Stimulated activated CD4-positive, alpha-beta T cell treated with anti-CD3 and anti-CD28 coated beads, Interleukin-15, amount 100 ng/mL, for 1 hour (primary cell): Measurements from ENCODE around the gene RAPH1.

Experiments
- DNase-seq, 2 donors: peaks; one replicate each; pipeline ENCODE4 v3.0.0-alpha.2; 2020; ENCODE audit warnings: low read depth in 1 of 2, low spot score in 1 of 2

The RAPH1 gene, protein sequence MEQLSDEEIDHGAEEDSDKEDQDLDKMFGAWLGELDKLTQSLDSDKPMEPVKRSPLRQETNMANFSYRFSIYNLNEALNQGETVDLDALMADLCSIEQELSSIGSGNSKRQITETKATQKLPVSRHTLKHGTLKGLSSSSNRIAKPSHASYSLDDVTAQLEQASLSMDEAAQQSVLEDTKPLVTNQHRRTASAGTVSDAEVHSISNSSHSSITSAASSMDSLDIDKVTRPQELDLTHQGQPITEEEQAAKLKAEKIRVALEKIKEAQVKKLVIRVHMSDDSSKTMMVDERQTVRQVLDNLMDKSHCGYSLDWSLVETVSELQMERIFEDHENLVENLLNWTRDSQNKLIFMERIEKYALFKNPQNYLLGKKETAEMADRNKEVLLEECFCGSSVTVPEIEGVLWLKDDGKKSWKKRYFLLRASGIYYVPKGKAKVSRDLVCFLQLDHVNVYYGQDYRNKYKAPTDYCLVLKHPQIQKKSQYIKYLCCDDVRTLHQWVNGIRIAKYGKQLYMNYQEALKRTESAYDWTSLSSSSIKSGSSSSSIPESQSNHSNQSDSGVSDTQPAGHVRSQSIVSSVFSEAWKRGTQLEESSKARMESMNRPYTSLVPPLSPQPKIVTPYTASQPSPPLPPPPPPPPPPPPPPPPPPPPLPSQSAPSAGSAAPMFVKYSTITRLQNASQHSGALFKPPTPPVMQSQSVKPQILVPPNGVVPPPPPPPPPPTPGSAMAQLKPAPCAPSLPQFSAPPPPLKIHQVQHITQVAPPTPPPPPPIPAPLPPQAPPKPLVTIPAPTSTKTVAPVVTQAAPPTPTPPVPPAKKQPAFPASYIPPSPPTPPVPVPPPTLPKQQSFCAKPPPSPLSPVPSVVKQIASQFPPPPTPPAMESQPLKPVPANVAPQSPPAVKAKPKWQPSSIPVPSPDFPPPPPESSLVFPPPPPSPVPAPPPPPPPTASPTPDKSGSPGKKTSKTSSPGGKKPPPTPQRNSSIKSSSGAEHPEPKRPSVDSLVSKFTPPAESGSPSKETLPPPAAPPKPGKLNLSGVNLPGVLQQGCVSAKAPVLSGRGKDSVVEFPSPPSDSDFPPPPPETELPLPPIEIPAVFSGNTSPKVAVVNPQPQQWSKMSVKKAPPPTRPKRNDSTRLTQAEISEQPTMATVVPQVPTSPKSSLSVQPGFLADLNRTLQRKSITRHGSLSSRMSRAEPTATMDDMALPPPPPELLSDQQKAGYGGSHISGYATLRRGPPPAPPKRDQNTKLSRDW

DNA sequence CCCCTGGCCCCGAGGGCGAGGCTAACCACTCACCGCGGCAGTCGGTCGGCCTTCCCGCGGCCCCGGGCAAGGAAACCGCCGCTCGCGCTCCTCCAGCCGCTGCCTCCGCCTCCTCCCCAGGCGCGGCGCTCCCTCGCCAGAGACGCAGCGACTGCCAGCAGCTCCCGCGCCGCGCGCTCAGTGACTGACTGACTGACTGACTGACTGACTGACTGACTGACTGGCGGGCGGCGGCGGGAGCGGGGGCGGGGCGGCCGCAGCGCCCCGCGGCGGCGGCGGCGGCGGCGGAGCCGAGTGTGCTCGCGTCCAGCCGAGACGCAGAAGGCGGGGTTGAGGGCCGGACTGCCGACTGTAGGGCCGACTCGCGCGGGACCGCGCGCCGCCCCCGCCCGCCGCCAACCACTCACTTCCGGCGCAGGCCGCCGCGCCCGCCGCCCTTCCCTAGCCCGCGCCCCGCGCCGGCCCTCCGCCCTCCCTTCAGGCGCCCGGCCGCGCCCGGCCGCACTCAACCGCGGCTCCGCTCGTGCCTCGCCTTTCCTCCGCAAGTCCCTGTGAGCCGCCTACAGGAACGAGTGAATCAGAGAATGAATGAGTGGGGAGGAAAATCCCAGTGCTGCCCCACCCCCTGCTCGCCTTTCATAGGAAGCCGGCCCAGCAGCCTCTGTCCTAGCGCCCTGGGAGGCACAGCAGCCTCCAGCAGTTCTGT, at the start of gene RAPH1:
RAPH1 (minus strand) TSS at position 224 of the 706 bp plus-strand sequence. CDS start 39,948 bp downstream, outside the sequence.
- DNase-seq = peak; percentile 2 to 52

DNA sequence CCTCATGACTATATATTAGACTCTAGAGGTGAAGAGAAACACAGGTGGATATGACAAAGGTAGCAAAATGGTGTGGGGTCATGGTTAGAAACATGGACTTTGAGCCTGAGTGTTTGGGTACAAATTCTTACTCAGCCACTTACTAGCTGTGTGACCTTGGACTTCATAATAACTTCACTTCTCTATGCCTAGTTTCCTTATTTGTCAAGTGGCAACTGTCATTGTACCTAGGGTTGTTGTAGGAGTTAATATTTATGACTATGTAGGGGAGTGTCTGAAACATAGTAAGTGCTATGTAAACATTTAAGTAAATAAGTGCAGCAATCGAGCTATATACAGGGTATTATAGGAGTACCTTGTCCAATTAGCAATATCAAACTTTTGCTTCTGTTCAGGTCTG, 49.7 kb upstream of the RAPH1 start:
- DNase-seq = no peak

DNA sequence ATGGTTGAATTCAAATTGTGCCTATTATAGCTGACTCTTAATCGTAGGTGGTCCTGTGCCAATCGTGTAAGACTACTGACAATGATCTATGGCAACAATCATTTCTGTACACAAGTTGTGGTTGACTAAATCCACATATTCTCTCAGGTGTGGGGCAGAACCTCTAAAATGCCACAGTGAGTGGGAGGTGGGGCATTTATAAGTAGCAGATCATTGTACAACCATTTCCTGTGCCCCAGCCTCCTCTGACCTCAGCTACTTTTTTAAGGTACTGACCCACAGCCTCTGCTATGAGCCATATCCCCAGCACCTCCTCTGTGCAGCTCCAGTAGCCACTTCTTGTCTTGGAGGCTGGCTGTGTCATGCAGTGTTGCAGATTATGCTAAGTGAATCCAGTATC, 48.6 kb upstream of the RAPH1 start:
- DNase-seq = no peak

DNA sequence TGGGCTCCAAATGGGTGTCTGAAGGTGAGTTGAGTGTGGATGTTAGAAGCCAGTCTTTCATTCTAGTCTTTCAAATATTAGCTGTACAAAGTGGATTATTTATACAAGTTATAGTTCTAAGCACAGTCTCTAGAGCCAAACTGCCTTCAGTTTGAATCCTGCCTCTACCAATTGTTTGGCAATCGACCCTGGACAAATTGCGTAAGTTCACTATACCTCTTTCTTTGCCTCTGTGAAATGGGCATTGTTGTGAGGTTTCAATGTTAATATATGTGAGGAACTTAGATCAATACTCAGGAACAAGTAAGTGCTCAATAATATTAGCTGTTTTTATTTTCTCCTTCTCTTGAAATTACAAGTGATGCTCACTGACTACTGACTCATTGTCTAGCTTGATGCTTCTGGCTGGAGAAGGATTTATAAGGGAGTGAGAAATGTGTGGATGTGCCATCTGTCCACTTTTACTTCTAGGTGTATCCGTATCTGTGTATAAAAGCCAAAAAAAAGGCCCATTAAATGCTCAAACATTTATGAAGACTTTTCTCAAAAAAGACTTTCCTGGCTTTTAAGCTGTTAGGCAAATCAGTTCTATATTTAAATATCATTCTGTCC, 48.1 kb upstream of the RAPH1 start:
- DNase-seq = no peak

DNA sequence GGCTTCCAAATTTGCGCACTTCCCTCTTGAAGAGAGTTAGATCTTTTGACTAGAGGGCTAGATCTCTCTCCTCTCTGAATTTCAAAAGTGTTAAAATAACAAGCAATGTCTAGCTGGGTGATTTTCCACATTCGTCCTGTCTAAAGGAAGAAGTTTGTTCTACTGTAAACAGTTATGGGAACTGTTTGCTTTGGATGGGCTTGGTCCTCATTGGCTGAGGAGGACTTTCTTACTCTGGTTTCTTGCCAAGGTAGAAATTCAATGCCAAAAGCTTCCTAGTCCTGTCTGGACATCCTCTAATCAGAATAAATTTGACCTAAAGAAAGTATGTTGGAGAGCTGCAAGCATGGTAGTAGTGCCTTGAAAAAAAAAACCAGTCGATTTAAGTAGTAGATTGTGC, 47.4 kb upstream of the RAPH1 start:
- DNase-seq = no peak

DNA sequence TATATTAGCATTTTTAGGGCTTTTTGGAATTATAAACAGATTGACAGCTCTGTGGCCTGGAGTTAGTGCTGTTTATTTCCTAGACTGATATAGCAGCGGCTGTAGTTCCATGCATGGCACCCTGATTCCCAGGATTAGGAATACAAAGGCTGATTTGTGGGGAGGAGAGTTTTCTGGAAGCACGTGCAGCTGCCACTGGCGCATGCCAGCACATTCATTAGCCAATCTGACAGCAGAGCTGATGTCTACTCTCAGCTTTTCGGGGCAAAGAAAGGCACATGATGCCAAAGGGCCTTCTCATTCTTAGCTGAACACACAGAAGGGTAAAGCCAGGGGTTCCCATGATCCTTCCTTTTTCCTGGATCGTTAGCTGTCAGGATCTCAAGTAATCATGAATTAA, 45.7 kb upstream of the RAPH1 start:
- DNase-seq = no peak

DNA sequence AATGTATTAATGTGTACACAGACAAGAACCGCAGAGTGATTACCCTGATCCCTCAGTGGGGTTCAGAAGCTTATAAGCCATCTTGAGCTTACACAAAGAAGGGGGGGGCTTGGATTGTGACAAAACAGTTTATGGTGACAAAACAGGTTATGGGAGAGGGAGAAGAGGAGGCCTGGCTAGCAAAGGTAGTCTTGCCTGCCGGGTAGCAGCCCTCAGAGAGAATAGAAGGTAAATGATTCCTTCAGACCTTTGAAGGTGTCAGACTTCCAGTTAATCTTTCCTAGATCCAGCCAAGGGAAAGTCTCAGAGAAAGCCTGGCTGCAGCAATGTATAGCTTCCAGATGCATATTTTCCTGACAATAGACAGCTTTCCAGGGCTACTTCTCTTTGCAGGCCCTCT, 44.6 kb upstream of the RAPH1 start:
- DNase-seq = no peak

DNA sequence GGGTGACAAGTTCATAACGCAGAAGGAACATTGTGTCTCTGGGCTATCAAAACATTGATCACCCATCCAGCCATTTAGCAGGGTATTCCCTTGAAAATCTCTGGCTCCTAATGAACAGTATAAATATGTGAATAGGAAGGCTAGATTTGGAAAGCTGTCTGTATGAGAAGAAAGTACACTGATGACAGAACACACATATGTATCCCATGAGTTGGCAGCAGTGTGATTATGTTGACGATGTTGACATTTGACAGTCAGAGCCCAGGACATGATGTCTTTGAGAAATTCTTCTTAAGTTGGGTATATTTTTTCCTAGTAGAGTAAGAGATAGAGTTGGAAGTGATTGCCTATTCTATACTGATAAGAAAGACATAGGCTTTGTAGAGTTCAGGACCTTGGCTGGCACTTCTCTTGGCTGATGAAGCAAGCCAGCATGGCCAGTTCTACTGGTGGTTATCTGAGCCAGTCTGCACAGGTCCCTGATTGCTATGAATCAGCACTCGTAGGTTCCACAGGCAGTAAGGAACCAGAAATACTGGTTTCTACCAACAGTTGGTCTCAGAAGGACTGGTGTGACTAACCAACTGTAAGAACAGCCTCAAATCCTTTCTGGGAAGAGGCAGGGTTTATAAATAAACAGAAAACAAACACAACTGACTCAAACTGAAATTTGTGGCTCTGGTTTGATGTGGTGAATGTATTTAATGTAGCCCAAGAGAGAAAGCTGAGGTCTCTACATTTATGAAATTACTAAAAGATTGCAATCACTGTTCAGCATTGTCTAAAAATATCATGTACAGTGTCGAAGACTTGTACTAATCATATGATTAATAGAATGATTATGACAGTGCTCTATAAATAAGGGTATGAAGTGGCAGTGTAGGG, 43.9 kb upstream of the RAPH1 start:
- DNase-seq = no peak

DNA sequence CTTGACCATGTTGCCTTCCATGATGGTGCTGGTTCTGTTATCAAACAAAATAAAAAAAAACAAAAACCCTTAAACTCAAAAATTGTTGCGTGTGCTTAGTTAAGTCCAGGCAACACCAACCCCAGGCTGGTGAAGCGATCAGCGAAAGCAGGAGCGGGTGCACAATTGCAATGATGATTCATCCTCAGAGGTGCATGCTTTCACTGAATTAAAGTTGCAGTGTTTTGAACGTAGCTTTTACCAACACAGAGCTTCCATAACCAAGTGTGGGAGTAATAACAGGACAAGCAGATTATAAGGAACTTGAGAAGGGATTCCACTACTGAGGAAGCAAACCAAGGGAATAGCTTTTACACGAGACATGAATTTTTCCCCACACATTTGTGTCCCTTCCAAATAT, 39.7 kb upstream of the RAPH1 start:
- DNase-seq = no peak

DNA sequence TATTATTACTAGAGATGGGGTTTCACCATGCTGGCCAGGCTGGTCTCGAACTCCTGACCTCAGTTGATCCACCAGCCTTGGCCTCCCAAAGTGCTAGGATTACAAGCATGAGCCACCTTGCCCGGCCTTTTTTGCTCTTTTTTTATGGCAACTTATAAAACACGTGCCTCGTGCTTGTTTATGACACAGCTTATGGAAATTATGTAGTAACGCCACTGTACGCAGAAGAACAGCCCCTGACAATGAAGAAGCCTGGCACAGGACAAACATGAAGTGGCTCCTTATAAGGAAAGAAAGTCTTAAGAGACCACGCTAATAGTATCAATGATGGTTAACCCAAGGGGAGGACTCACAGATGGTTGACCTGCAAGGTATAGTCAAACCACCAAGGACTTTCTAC, 37.2 kb upstream of the RAPH1 start:
- DNase-seq = no peak

DNA sequence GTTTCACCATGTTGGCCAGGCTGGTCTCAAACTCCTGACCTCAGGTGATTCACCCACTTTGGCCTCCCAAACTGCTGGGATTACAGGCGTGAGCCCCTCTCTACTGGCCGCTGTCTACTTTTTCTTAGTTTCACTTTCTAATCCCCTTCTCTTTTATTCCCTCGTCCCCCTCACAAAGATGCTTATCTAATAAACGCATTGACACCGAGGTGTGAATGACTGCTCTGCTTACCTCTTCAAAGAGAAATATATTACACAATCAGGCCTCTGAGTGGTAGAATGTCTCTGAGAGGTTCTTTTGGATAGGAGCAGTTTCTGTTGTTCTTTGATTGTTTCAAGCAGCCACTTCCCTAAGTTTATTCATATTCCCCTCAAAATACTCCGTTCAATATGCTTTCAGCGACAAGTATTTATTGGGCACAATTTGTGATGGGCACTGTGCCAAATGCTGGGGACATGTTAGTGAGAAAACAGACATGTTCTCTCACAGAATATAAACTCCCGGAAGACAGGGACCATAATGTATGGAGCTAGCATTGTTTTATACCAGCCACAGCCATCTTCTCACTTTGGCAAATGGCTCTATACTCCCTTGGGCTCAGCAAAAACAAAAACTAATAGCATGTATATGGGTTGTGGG, 34.7 kb upstream of the RAPH1 start:
- DNase-seq = no peak

DNA sequence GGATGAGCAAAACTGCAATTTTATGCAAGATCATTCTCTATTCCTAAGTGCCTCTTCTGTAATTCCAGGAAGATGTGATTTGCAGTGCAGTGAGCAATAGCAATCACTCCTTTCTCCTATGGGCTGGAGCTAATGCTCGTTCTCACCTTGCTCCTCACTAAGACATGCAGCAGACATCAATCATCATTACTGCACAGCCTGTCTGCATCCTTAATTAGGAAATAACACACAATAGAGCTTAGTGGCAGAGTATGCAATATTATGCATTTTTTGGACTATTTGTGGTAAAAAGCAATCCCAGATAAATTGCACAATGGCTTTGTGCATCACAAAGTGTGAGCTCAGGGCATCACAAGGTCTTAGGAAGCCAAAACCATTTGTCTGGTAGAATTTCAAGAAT, 32.6 kb upstream of the RAPH1 start:
- no peak for DNase-seq

DNA sequence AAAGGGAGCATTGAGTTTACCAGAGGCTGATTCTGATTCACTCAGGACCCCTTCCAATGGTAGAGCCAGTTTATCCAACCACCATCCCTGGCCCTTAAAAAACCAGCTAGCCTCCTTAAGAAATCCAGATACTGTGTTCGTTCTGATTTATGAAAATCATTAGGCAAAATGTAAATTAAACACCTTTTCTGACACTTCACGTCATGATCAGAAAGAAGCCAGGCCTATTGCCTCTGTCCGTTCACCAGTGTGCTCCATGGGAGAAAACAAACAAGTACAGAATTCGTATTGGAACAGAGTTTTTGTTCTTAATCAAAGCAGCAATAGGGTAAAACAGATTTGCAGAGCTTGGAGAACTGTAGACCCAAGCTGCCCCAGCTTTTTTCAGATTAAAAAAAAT, 31.1 kb upstream of the RAPH1 start:
- DNase-seq = no peak

DNA sequence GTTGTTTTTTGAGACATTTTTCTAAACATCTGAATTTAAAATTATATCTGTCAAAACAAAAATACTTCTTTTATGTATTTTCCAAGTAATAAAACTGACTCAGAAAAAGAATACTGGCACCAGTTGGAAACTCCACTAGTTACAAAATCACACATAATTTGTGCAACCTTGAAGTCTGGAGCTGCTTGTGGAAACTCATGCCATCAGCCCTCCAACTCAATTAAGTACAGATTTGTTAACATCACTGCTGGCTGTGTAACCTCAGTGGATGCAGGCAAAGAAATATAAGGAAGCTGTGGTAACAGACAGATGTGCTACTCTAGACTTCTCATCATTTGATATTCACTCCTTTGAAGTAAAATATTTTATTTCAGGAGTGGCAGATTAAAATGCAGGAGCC, 30.0 kb upstream of the RAPH1 start:
- no peak for DNase-seq

DNA sequence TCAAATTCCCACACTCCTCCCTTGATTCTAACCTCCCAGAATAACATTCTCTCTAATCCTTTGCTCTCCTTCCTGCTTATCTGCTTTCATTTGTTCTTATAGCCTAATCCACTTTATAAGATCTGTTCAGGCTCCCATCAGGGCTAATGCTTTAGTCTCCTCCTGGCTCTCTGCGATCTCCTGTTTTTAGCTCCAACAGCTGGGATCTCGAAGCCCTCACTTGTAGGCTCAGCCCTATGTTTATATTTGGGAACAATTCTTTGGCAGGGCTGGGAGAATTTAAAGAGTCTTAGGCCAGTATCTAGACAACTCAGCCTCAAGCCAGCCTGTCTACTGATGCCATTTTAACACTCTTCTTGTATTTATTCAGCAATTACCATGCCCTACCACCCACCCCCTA, 27.2 kb upstream of the RAPH1 start:
- DNase-seq = no peak

DNA sequence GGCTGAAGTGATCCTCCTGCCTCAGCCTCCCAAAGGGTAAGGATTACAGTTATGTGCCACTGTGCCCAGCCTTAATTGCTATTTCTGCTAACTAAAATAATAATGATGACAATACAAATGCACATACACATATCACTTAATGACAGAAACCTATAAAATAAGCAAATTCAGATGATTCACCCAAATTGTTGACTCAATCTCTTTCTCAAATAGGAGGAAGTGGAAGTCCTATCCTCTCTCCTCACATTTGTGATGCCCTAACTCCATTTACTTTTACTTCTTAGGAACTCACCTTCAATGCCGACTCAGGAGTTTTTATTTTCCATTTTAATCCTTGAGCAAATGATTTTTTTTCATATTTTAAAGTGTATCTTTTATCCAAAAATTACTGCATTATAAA, 24.5 kb upstream of the RAPH1 start:
- DNase-seq = no peak

DNA sequence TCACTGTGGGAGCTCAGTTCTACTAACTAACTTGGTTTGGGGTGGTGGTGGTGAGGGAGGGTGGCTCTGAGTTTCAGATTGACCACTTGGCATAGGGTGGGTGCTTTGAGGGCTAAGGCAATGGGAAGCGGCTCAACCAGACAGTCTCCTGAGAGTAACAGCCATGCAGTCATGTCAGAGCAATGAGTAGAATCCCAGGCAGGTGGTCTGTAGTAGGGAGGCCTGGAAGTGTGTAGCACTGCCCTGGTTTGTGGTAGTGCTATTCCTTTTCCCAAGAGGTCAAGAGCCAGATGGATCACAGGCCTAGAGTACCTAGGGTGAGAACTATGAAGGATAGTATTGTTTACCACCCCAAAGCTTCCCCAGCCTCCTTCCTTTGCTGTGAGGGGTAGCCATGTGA, 18.7 kb upstream of the RAPH1 start:
- no peak for DNase-seq

DNA sequence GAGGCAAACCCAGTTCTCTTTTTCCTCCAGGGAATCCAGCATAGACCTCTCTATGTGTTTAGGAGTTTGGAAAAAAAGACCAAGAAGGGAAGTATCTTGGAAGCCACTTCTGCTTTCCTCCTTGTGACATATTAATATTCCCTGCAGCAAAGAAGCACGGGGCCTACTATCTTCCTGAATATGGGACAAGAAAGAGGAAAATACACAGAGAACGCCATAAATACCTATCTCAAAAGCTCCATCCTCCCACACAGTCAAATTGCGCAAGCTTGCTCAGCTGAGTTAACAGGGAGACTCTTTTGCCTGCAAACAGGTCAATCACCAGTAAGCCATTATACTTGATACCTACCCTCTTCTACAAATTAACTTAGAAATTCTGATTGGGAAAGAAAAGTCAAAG, 16.7 kb upstream of the RAPH1 start:
- DNase-seq = no peak

DNA sequence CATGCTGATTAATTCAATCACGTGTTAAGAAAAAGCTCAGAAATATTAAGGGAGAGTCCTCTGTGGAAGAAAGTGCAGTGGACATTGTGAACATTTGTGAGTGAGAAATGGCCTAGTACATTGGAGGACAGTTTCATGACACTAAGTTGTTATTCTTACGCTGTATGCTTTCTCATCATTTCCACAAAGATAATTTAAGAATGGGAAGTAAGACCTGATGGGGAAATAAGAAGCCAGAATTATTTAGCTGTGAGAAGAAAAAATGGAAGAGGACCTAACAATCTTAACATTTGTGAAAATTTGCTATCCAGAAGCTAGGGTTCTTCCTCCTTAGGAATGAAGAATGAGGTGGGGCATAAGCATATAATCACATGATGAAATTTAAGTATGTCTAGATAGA, 15.2 kb upstream of the RAPH1 start:
- no peak for DNase-seq
